Cardiac muscle cell (in vitro differentiated cells and primary cell): Measurements from ENCODE around the gene MAN1C1. TPM values are rescaled to one million over a fixed set of nuclear protein-coding genes. Genes with fewer than 3 reads are reported as not detected.
"Not testable (repeated sequence)": the region's sequence is repeated elsewhere in the genome, so short reads cannot be mapped to it uniquely, and the experiment has no call there.

Source experiments
- DNase-seq, 2 donors: peaks; one replicate each; pipeline versions ENCODE4 v3.0.0 to v3.0.0-alpha.2; 2010 to 2017; ENCODE audit warnings: low read depth in 1 of 2, low spot score in 1 of 2
- H3K27ac ChIP-seq: fragments of 200-600 bp; sonication (generic); 2 replicates; pipeline ENCODE4 v1.5.1; 2016
- H3K27me3 ChIP-seq: fragments of 200-600 bp; sonication (generic); 2 replicates; pipeline ENCODE4 v1.6.0; 2016; ENCODE audit warnings: control low read depth
- H3K36me3 ChIP-seq: fragments of 200-600 bp; sonication (generic); 2 replicates; pipeline ENCODE4 v1.5.1; 2016; ENCODE audit warnings: control low read depth
- H3K4me1 ChIP-seq: fragments of 200-600 bp; sonication (generic); 2 replicates; pipeline ENCODE4 v1.8.1; 2017; ENCODE audit warnings: low read depth, mild to moderate bottlenecking, mixed run types
- H3K4me3 ChIP-seq: fragments of 200-600 bp; sonication (generic); 2 replicates; pipeline ENCODE4 v1.5.1; 2016; ENCODE audit warnings: mild to moderate bottlenecking
- H3K9me3 ChIP-seq: fragments of 200-600 bp; sonication (generic); 2 replicates; pipeline ENCODE4 v1.5.1; 2017; ENCODE audit warnings: low read depth, mild to moderate bottlenecking, control low read depth
- CTCF ChIP-seq: IDR thresholded peaks from 2 replicates; pipeline ENCODE4 v1.5.1; 2012; ENCODE audit warnings: low read depth, mild to moderate bottlenecking, low read length
- polyA plus RNA-seq: library from polyadenylated mRNA; unstranded; fragments of >200 nt; fragmentation: Nextera tagmentation; extraction: Ambion mirVana; gene quantifications from 2 replicates; pipeline ENCODE4 v1.2.1, GENCODE V29; 2016
- total RNA-seq: library from RNA; depleted of rRNA; stranded (reverse); fragments of >200 nt; gene quantifications from 2 replicates; pipeline ENCODE4 v1.2.3, GENCODE V29; 2016

The MAN1C1 gene
- total and polyA plus RNA-seq, 2 experiments from 2014 or later = 88.8 to 118 TPM

DNA sequence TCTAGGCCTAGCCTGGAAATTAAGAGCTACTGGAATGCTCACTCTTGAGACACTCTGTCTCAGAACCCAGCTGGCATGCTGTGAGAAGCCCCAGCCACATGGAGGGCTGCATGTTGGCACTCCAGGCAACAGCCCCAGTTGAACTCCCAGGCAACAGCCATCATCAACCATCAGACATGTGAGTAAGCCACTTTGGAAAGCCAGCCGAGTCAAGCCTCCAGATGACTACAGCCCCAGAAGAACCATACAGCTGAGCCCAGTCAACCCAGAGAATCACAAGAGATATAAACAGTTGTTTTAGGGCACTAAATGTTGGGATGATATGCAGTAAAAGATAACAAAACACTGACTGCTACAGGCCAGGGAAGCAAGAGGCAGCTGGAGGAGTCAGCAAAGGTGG is 17.7 kb upstream of the MAN1C1 start:
- no peak for DNase-seq
- H3K4me1 ChIP-seq = no peaks in the 10 kb centered on the region
- TF ChIP-seq CTCF = no peak
- H3K27ac ChIP-seq = no peak overlapping the region
- peaks cover 15% of the 10 kb centered on the region for H3K27me3 ChIP-seq
- no peaks in the 10 kb centered on the region for H3K9me3 ChIP-seq
- H3K4me3 ChIP-seq = no peak overlapping the region
- H3K36me3 ChIP-seq = no peaks in the 10 kb centered on the region

DNA sequence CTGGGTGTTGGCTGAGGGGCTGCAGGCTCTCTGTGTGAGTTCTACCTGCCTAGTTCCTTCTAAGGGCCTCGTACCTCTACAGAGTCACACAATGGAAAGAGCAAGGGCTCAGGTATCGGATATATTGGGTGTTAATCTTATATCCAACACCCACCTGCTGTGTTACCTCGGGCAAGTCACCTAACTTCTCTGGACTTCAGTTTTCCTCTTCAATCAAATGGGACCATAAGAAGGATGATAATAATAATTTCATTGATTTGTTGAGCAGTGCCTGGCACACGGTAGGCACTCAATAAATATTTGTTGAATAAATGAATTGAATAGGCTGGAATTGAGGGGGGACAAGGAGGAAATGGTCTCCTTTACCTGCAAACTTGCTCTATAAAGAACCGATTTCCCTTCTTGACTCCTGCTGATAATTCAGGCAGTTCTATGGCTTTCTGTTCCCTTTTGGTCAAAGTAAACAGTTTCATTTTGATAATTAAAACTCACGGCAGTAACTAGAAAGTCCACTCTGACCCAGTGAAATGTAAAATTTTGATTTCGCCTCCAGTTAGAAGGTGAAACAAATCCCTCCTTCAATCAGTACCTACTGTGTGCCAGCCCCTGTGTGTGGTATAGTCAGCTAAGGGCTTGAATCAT is 16.5 kb upstream of the MAN1C1 start:
- Histone ChIP-seq H3K4me3 (no peak overlapping the region), H3K36me3 (no peaks in the 10 kb centered on the region), H3K27ac (no peak overlapping the region), H3K27me3 (peaks cover 8% of the 10 kb centered on the region), H3K9me3 (no peaks in the 10 kb centered on the region), H3K4me1 (no peaks in the 10 kb centered on the region)
- DNase-seq = no peak
- TF ChIP-seq CTCF = no peak

- DNase-seq, H3K27me3 ChIP-seq, H3K9me3 ChIP-seq, H3K36me3 ChIP-seq, H3K4me3 ChIP-seq, H3K4me1 ChIP-seq, H3K27ac ChIP-seq: not testable (repeated sequence)
Measured at GRCh38 chr1:25600971-25601699, 15.5 kb upstream of the MAN1C1 start.

- H3K36me3 ChIP-seq, H3K9me3 ChIP-seq, H3K4me1 ChIP-seq, H3K27me3 ChIP-seq, H3K4me3 ChIP-seq, H3K27ac ChIP-seq, DNase-seq: not testable (repeated sequence)
Measured at GRCh38 chr1:25603779-25604538, 12.6 kb upstream of the MAN1C1 start.

DNA sequence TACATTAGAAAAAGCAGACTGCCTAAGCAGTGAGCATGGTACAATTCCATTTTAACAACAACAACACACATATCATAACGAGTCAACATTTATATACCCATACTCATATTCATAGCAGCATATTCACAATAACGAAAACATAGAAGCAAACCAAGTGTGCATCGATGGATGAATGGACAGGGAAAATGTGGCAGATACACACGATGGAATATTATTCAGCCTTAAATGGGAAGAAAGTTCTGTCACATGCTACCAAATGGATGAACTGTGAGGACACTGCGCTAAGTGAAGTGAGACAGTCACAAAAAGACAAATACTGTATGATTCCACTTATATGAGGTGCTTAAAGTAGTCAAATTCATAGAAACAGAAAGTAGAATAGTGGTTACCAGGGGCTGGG is 9.5 kb upstream of the MAN1C1 start:
- no peak for DNase-seq
- no peaks in the 10 kb centered on the region for H3K36me3 ChIP-seq
- H3K4me3 ChIP-seq = no peak overlapping the region
- no peak for TF ChIP-seq CTCF
- peaks cover 11% of the 10 kb centered on the region for H3K4me1 ChIP-seq
- H3K9me3 ChIP-seq = no peaks in the 10 kb centered on the region
- H3K27ac ChIP-seq = no peak overlapping the region
- no peaks in the 10 kb centered on the region for H3K27me3 ChIP-seq

GRCh38 chr1:25608488-25609178 is 8.0 kb upstream of the MAN1C1 start:
- TF ChIP-seq CTCF = peak; percentile 66
- peaks cover 11% of the 10 kb centered on the region for H3K4me1 ChIP-seq
- H3K36me3 ChIP-seq = no peaks in the 10 kb centered on the region
- H3K27me3 ChIP-seq = peaks cover 3% of the 10 kb centered on the region
- no peak overlapping the region for H3K4me3 ChIP-seq
- H3K27ac ChIP-seq = no peak overlapping the region
- DNase-seq = peak; percentile 75 to 90
- no peaks in the 10 kb centered on the region for H3K9me3 ChIP-seq
